Stimulated activated CD8-positive, alpha-beta memory T cell treated with anti-CD3 and anti-CD28 coated beads, Interleukin-4, amount 100 ng/mL, for 24 hours (primary cell): ENCODE data around the gene GTPBP6.
"Not testable (repeated sequence)": the region's sequence is repeated elsewhere in the genome, so short reads cannot be mapped to it uniquely, and the experiment has no call there.

Experiments used
- DNase-seq: peaks from one replicate; pipeline ENCODE4 v3.0.0-alpha.2; 2020; ENCODE audit warnings: low read depth

Gene GTPBP6

DNA sequence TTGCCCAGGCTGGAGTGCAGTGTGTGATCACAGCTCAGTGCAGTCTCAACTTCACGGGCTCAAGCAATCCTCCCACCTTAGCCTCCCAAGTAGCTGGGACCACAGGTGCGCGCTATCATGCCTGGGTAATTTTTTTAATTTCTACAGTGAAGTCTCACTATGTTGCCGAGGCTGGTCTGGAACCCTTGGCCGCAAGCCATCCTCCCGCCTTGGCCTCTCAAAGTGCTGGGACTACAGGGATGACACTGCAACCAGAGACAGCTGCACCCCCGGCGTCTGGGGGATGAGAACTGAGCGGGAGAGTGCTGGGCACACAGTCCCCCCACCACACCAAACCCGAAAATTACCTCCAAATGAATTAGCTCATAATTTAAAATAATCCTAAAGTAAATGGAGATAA lies 33.1 kb upstream of the GTPBP6 start:
- no peak for DNase-seq

DNA sequence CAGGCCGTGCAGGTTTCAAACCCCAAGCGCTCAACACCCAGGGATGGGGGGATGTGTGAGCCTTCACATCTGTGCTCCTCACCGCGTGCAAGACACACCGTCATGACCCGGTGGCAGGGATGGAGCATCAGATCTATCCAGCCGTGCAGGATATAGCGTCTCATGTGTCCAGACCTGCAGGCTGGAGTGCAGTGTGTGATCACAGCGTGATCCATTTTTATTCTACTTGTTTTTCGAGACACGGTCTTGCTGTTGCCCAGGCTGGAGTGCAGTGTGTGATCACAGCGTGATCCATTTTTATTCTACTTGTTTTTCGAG lies 32.7 kb upstream of the GTPBP6 start:
- DNase-seq, result not testable (repeated sequence)

- DNase-seq, result no peak
Measured at GRCh38 chrX:350534-351323, 32.1 kb upstream of the GTPBP6 start.

- no peak for DNase-seq
Measured at GRCh38 chrX:350148-350533, 31.5 kb upstream of the GTPBP6 start.

DNA sequence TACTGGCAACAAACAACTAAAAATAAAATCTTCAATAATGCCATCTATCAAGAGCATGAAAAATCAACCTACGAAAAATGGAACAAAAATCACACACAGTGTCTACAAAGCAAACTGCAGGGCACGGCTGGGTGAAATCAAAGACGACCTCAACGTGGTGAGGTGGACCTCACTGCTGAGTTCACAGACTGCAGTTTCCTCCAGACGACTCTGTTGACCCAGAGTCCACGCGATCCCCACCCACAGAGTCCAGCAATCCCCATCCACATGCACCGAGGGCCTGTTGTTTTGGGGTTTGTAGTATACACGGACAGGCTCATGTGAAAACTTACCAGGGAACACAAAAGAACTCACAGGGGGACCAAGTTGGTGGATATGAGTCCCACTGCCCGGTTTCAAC lies 31.1 kb upstream of the GTPBP6 start:
- DNase-seq, result no peak

GRCh38 chrX:349196-349595 lies 30.6 kb upstream of the GTPBP6 start:
- no peak for DNase-seq

- DNase-seq, result no peak
Measured at GRCh38 chrX:348461-349117, 30.0 kb upstream of the GTPBP6 start.

- DNase-seq, result no peak
Measured at GRCh38 chrX:347351-348117, 28.9 kb upstream of the GTPBP6 start.

DNA sequence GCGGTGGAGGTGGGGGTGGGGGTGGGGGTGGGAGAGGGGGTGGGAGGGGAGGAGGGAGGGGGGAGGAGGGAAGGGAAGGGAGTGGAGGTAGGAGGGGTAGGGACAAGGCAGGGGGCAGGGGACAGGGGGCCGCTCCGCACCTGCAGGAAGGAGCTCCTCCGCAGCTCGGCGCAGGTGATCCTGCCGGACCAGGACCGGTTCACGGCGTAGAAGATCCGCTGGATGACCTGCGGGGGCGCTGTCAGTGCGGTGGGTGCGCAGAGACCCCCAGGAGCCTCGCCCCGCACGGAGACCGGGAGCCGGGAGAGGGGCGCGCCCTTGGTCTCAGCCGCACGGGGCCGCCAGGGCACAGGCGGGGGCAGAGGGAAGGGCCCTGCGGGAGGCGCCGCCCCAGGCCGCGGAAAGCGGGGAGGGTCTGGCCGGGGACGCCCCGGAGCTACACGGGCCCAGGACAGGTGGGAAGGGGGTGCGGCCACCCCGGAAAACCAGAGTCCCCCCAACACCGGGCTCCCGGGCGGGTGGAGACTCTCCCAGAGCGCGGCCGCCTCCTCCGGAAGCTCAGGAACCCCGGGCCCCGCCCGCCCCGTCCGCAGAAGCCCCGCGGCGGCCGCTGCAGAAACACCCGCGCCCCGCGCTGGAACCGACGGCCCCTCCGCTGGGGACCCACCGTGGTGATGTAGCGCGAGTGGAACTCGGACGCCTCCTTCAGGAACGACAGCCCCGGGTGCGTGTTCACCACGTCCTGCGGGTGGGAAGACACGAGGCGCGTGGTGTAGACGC lies 27.6 kb upstream of the GTPBP6 start:
- no peak for DNase-seq

DNA sequence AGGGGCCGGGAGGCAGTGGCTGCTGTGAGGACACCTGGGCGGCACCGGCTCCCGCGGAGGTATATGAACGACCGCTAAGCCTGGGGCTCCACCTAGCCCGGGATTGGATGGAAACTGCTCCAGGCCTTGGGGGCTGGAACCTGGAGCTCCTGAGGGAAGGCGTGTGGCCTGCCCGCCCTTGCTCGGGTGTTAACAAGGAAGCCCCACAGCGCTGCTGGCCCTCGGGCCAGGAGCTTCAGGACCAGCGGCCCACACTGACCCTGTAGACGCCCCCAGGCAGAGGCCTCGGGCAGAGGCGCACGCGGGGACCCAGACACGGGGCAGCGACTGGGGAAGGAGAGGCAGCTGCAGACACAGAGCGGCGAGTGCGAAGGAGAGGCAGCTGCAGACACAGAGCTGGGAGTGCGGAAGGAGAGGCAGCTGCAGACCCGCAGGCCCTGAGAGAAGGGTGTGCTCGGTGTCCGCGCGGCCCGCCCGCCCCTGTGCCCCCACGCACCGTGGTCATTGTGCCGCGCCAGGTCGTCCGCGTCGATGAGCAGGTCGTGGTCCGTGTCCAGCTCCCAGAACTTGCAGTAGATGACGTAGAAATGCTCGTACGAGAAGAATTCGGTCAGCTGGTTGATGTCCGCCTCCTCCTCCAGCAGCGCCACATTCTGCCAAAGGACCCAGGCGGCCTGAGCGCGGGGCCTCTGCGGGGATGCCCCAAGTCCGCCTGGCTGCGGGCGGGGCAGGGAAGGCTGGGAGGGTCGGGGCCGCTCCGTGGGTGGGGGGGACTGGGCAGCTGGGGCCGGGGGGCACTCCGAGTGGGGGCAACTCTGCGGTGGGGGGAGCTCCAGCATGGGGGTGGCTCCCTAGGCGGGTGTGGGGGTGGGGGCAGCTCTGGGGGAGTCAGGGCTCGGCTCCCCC lies 26.7 kb upstream of the GTPBP6 start:
- no peak for DNase-seq

GRCh38 chrX:344371-344901 lies 25.8 kb upstream of the GTPBP6 start:
- no peak for DNase-seq

DNA sequence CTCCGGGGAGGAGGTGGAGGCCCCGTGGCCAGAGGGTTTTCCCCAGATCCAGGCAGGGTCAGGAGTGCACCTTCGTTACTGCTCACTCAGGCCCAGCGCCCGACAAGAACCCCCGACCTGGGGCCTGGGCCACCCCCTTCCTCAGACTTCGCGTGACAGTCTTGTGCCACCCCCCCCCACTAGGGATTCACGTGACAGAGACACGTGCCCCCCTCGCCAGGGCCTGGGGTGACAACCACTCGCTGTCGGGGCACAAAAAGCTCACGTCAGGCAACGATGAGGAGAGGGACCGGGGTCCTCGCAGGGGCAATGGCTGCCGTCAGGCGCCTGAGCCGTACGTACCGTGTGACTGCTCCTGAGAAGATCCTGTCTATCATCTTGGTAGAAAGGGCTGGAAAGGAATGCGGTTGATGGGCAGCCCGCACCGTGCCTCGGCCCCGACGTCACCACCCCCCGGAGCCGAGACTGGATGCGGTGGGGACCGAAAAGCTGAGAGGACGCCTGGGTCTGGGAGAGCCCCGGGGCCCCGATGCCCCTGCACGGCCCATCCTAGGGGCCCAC lies 23.0 kb upstream of the GTPBP6 start:
- DNase-seq, result no peak

DNA sequence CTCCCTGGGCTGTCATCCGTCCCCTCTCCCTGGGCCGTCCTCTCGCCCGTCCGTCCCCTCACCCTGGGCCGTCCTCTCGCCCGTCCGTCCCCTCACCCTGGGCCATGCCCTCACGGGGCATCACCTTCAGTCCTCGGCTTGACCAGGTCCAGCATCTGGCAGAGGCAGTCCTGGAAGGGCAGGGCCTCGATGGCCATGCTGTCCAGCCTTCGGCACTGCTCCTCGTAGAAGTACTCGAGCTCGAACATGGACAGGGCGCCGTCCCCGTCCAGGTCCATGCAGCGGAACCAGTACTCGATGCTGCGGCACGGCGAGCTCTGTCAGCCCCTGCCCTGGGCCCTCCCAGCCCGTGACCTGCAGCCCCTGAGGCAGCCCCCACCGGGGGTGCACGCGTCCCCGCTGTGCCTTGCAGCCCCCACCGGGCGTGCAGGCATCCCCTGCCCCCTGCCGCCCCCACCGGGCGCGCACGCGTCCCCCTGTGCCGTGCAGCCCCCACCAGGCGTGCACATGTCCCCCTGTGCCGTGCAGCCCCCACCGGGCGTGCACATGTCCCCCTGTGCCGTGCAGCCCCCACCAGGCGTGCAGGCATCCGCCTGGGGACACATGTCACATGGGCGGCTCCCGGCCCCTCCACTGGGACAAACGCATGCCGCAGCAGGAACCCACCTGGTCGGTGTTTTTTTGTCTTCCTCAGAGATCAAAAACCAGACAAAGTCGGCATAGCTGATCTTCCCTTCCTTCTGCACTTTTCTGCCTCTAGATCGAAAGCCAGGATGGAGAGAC lies 22.2 kb upstream of the GTPBP6 start:
- DNase-seq, result no peak

- no peak for DNase-seq
Measured at GRCh38 chrX:340121-340520, 21.5 kb upstream of the GTPBP6 start.

DNA sequence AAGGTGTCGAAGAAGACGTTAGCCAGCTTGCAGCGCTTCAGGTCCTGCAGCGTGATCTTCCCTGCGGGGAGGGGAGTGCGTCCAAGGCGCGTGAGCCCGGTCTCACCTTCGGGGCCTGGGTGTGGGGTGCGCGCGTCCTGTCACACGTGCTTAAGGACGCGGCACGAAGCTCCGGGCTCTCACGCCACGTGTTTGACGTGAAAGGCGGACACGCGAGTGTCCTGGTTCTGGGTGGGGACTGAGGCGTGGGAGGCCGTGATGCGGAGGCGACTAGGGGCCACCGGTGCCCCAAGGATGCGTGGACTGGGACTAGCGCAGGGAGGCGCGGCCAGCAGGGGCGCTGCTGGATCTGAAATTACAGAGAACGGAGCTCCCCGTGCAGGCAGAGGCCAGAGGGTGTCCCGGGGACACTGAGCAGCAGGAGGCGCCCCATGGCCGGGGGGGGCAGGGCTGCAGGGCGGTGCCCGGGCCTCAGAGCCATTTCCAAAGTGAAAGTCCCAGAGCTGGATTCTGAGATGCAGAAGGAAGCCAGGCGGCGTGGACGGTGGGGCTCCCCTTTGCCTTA lies 20.3 kb upstream of the GTPBP6 start:
- DNase-seq, result no peak

DNA sequence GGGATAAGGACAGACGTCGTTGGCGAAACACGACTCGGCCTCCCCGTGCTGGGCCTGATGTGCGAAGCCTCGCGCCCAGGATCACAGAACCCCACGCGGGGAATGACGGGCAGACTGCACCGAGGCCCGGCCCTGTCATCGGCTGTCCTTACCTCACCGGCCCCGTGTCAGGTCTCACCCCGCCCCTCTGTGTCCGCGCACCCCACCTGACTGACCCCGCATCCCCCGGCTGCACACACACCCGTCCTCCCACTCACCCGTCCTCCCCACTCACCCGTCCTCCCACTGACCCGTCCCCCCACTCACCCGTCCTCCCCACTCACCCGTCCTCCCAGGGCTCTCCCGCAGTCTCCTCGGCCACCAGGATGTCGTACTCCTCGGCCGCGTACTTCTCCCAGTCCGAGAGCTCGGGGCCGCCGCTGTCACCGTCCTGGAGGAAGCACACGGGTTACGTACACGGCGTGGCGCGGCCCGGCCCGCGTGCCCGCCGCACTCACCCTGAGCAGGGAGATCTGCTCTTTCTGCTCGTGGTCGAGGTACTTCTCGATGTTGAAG lies 19.8 kb upstream of the GTPBP6 start:
- no peak for DNase-seq

DNA sequence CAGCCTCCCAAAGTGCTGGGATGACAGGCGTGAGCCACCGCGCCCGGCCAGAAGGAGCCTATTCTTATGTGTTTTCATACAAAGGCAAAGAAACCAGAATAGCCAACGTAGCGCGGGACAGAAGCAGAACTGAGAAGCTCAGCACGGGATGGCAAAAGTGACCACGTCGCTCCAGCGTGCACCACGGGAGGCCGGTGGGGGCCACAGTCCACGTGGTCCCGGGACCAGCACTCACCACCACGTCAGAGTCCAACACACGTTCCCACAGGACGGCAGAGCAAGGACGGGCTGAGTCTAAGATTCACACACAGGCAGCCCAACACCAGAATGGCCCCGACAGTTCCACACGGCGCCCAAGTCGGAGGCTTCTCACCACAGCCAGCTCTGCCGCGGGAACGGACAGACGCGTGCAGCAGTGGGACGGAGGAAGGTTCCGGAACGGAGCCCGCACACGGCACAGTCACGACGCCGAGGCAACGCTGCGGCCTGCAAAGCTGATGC lies 18.8 kb upstream of the GTPBP6 start:
- no peak for DNase-seq

DNA sequence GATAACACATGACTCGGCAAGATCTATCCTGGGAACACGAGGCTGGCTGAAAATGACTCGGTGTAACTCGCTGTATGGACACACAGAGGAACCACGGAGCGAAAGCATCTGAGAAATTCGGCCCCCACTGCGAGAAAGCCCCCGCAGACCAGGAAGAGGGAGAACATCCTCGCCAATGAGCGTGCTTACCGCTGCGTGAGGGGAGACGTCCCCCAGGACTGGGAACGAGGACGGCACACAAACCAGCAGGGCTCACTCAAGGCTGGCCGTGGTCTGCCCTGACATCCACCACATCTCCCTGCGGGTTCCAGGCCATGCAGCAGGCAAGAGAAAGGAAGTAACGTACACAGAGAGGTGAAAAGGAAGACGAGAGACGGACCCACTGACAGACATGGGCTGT lies 17.6 kb upstream of the GTPBP6 start:
- DNase-seq, result no peak

DNA sequence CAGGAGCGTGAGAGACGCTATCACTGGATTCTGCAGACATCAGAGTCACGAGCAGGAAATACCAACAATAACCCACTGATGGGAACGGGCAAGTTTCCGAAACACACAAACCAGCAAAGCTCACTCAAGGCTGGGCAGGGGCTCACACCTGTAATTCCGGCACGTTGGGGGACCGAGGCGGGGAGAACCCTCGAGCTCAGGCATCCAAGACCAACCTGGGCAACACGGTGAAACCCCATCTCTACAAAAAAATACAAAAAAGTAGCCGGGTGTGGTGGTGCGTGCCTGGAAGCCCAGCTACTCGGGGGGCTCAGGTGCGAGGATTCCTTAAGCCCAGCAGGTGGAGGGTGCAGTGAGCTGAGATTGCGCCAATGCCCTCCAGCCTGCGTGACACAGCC lies 17.2 kb upstream of the GTPBP6 start:
- no peak for DNase-seq
